GM18505 (cell line): ENCODE measurements around the gene COL11A2.
"Not testable (repeated sequence)": the region's sequence is repeated elsewhere in the genome, so short reads cannot be mapped to it uniquely, and the experiment has no call there.

Source experiments
- ATAC-seq: cut with Tn5 transposase; IDR thresholded peaks from one replicate; pipeline ENCODE4 v1.9.1; 2021; ENCODE audit not compliant: unreplicated experiment
- POLR2A ChIP-seq: IDR thresholded peaks from 4 replicates; pipeline ENCODE4 v1.6.1; 2011; ENCODE audit warnings: borderline replicate concordance; ENCODE audit not compliant: insufficient read depth, insufficient read length; ENCODE audit errors: extremely low read depth

COL11A2 gene

GRCh38 chr6:33156964-33157363 lies 35.3 kb downstream of the COL11A2 start:
- no peak for ATAC-seq
- TF ChIP-seq POLR2A = no peak

DNA sequence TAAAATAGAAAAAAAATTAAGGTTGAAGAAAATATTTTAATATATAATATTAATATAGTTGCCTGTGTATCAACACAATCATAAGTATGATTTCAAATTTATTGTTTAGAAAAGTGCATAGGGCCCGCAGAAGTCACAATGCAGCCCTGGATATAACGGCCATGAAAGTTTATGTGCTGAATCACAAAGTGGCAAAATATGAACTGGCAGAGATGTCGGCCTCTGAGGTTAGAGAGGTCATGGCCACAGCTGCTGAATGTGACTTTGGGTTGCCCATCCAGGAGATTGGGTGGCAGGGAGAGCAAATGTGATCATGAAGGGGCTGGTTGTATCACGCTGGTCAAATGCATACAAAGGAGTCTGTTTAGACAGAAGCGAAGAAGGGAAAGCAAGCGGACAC lies 35.7 kb downstream of the COL11A2 start:
- no peak for TF ChIP-seq POLR2A
- ATAC-seq = no peak

- ATAC-seq = no peak
- no peak for TF ChIP-seq POLR2A
These were observed 37.9 kb downstream of the COL11A2 start for GRCh38 chr6:33154349-33154748.

DNA sequence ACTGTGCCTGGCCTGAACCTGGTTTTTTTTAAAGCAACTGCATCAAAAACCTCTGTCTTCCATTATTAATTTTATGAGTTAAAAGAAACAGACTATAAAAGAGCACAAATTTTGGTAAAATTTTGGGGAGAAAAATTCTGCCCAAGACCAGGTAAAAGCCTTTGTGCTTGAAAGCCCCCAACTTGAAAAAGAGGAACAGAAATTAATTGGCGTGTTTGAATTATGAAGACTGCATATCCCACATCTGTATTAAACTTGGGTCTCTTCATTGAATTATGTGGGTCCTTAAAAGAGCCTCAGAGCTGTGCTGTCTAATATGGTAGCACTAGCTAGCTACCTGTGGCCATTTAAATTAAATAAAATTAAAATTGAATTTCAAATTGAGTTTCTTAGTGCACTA lies 41.2 kb downstream of the COL11A2 start:
- no peak for ATAC-seq
- TF ChIP-seq POLR2A = no peak

DNA sequence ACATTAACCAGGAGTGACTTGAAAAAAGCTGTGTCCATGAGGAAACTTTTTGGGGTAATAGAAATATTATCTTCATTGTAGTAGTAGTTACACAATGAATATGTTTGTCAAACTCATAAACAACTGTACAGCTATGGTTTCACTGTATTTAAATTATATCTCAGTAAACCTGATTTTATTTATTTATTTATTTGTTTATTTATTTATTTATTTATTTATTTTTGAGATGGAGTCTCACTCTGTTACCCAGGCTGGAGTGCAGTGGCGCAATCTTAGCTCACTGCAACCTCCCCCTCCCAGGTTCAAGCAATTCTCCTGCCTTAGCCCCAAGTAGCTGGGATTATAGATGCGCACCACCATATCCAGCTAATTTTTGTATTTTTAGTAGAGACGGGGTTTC lies 41.7 kb downstream of the COL11A2 start:
- ATAC-seq = not testable (repeated sequence)

GRCh38 chr6:33147807-33148666 lies 44.2 kb downstream of the COL11A2 start:
- TF ChIP-seq POLR2A = no peak
- ATAC-seq = no peak

- ATAC-seq = no peak
- TF ChIP-seq POLR2A = no peak
These were observed 47.9 kb downstream of the COL11A2 start for GRCh38 chr6:33144373-33144772.

DNA sequence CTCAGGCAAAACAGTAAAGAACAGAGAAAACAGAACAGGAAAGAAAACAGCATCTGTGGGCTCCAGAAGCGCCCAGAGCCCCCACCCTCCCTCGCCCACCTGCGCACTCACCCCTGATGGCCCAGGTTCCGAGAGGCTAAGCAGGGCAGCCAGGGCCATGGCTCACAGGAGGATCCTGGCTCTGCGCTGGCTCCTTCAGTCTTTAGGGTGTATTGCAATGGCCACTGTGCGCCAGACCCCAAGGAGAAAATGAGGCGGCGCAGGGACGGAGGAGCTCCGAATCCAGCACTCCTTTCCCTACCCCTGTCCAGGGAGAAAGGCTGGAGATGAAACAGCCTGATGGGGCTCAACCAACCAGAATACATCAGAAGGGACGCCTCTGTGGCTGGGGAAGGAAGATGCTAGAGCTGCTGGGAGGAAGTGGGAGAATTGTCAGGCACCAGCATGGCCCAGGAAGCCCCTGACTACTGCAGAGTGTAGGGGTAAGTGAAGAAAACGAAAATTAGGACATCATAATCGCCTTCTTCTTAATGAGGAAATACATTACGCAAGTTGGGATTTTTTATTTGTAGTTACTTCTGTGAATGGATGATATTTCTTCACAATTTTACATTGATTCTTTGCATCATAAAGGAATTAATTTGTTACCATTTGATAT lies 49.0 kb downstream of the COL11A2 start:
- no peak for TF ChIP-seq POLR2A
- no peak for ATAC-seq

DNA sequence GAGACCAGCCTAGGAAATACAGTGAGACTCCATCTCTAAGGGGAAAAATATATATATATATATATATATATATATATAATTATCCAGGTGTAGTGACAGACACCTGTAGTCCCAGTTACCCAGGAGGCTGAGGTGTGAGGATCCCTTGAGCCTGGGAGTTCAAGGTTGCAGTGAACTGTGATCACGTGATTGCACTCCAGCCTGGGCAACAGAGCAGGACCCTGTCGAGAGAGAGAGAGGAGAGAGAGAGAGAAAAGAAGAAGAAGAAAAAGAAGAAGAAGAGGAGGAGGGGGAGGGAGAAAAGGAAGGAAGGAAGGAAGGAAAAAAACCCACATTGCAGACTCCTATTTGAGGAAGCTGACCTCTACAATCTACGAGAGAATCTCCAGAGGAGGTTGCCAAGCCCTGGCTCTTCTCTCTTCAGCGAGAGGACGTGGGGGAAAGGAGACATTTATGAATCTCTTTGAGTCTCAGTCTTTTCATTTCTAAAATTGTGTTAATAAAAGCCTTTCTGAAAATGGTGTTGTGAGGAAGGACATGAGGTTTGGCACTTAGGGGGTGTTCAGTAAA lies 49.7 kb downstream of the COL11A2 start:
- no peak for TF ChIP-seq POLR2A
- ATAC-seq = no peak

- TF ChIP-seq POLR2A = no peak
- no peak for ATAC-seq
These were observed 51.7 kb downstream of the COL11A2 start for GRCh38 chr6:33140556-33140955.

DNA sequence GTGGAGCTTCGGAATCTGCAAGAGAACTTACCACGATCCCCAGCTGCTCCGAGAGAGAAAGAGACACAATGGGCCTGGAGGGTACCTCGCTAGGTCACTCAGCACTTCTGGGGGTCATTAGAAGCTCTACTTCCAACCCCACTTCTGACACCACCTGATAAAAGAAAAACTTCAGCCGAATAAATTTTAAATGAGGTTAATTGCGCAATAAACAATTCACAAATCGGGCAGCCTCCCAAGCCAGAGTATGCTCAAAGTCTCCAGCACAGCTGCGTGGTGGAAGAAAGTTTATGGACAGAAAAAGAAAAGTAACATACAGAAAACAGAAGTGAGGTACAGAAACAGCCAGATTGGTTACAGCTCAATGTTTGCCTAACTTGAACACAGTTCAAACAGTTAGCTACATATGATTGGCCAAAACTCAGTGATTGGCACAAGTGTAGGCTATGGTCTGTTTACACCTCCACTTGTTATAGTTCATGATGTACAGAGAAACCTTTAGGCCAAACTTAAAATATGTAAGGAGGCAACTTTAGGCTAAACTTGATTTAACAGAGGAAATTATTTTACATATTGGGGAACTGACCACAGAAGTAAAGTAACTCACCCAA lies 52.6 kb downstream of the COL11A2 start:
- ATAC-seq = no peak
- no peak for TF ChIP-seq POLR2A

DNA sequence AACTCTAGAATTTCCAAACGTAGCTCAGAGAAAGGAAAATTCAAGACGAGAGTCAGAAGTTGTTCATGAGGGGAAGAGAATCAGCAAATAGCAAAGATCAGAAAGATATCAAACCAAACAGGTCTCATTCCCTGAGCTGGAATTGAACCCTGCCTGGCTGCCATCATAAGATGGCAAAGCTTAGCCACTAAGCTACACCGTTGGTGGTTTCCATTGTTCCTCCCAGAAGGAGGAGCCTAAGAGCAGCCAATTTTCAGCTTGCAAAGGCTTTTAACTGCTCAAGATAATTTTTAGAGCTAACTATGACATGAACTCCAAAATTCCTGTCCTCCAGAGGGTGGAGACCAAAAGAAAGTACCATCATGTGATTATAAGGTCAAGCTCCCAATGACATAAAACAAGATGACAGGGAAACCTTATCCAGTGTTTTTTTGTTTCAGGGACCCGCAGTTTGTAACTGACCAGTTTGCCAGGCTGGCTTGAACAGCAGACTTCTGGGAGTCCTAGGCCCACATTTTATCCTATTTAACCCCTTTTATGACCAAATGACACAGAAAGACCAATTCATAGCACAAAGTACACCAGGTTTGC lies 55.9 kb downstream of the COL11A2 start:
- ATAC-seq = no peak
- no peak for TF ChIP-seq POLR2A

GRCh38 chr6:33132081-33132524 lies 60.2 kb downstream of the COL11A2 start:
- ATAC-seq = no peak

More at GRCh38 chr6:33132081-33132524, 60.2 kb downstream of the COL11A2 start:
- no peak for TF ChIP-seq POLR2A
